DLD1 (cell line): ENCODE results near the gene LDB2.

Experiments used
- in situ Hi-C: cut with HindIII; loops from 2 replicates; pipeline ENCODE4 v1.10.0; 2017; ENCODE audit warnings: low sequenced_read_pairs

LDB2 gene

DNA sequence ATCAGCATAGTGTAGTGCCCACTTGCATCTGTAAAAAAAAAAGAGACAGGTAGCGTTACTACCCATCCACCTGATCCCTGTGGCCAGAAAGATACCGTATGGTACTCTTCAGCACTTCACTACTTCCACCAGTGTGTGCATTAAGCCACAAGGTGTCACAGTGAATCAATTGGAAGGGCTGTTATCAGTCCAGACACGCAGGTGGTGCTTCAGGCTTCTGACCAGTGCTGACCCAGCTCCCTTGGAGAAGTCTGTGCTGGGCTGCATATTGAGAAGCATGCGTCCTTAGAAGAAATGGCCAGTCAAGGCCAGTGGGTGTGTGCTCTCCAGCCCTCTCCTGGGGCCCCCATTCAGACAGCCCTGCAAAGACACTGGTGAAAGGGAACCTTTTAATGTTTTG is 10.6 kb downstream of the LDB2 start:
- in situ Hi-C loops = no loop called here

DNA sequence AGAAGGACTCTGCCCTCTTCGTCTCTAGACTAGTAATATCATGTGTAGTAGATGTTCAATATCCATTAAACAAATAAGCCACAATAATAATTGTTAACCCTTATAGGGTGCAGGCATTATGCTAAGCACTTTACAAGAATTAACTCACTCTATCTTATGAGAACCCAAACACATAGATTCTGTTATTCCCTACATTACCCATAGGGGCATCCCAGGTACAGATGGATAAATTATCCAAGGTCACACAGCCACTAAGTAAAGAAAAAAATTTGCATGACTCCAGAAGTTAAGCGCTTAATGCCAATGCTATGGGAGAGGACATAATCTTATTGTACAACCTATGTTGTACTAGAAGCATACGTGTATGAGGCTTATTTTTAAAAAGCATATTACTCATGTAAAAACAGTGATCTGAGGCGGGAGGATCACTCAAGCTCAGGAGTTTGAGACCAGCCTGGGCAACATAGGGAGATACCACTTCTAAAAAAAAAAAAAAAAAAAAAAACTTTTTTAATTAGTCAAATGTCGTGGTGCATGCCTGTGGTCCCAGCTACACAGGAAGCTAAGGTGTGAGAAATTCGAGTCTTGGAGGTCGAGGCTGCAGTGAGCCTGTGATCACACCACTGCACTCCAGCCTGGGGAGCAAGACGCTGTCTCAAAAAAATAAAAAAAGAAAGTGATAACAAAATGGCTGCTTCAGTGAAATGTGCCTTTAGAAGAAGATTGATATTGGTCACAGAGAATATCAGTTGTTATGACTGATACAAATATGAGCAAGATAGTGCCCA is 13.6 kb downstream of the LDB2 start:
- in situ Hi-C loops = no loop called here

DNA sequence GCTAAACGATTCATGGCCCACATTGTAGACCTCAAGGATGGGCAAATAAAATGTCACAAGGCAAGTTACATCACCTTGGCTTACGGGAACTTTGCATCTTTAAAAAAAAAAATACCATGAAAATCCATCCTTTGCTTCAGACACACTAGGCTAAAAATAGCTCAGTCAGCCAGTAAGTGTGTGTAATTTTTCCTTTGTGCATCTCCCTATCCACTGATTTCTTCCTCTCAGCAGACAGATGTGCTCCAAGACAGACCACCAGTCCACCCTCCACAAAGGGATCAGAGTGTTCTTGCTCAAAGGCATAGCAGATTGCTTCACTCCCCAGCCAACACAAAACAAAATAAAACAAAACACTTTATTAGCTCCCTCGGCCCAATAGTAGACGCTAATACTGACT is 14.6 kb downstream of the LDB2 start:
- in situ Hi-C loops = no loop called here

DNA sequence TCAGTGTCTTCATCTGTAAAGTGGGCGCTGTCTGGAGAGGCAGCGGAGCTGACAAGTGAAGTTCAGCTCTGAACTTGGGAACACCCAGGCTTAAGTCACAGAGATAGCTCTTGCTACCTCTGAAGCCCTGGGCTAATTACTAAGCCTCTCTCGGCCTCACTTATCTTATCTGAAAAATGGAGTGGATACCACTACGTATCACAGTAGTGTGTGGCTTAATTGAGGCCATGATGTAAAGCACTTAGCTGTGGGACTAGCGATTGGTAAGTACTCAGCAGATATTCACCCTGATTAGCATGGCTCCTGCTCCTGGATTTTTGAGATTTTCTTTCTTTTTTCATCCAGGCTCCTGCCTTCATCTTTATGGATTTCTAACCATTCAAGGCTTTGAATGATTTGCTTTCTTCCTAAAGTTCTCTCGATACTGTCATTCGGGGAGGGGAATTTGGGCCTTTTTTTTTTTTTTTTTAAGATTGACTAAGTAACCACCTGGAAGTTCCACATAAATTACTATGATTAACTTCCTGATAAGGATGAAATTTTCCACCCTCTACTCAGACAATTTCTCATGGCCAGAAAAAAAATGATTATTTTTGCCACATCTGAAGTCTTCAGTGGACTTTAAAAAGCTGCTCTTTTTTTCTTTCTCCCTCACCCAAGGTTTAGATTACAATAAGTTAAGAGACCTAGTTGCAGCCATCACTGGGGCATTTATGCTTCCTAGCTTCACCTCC is 17.1 kb downstream of the LDB2 start:
- in situ Hi-C loops = no loop called here

DNA sequence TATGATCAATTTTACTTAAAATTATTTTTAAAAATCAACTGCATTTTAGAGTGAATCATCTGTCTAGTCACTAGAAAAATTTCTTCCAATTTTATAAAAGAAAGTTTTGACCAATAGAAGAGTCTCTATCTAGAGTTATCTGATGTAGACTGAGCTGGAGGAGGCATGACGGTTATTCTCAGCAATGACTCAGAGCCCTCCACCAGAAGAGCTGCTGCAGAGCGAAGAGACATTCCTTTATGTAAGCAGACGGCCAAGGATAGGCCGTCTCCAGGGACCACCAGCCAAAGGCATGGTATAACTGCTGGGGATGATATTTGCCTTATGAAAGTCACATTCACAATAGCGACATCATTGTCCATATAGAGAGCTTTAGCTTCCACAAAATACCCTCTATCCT is 23.0 kb downstream of the LDB2 start:
- in situ Hi-C loops = no loop called here

DNA sequence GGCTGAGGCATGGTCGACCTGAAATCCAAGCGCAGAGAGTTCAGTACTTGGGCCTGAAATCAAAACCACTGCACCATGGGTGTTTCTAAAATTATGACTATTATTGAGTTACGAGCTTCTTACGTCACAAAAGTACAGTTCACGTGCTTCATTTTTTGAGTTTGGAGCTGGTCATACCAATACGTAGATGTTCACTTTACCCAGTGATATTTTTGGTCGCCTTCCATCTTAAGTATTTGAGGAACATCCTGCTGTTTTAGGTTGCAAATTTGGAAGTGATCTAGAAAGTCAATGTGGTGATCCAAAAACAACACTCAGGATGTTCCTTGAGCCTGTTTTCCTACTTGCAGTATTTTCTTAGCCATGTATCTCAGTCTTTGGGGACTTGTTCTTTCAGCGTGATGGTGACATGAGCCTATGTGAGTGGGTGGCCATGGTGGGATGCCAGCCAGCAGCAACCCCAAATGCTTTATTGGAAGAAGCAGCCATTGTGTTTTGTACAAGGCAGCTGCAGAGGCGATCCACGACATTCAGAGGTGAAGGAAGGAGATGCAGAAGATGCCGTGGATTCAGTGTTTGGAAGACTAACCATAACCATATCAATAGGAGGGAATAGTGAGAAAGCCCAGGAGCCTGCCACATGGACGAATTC is 28.7 kb downstream of the LDB2 start:
- in situ Hi-C loops = no loop called here

DNA sequence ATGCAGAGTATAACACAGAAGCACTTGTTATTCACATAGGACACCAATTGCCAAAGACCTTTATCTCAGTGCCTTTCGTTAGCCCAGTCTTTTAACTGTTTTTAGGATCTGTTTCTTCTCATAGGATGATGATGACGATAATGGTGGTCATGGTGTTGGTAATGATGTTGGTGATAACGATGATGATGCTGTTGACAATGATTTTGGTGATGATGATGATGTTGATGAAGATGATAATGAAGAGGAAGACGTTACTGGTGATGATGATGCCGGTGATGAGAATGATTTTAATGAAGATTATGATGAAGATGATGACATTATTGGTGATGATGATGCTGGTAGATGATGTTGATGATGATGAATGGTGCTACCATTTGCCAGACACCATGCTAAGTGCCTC is 29.8 kb downstream of the LDB2 start:
- in situ Hi-C loops = no loop called here

DNA sequence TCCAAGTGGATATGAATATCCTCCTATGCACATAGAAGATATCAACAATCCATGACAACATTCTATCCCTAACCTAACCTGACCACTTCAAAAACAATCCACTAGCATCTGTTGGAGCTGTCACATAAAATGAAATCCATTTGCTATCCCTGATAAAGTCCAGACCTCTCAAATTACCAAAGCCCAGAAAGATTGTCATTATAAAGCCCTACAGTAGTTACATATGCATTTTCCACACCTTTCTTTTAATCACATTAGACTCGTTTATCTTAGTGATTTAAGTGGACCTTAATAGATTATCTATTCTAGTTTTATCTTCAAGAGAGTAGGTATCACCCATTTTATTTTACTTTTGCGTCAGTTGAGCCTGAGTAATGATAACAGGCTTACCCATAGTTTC is 30.6 kb downstream of the LDB2 start:
- in situ Hi-C loops = no loop called here

DNA sequence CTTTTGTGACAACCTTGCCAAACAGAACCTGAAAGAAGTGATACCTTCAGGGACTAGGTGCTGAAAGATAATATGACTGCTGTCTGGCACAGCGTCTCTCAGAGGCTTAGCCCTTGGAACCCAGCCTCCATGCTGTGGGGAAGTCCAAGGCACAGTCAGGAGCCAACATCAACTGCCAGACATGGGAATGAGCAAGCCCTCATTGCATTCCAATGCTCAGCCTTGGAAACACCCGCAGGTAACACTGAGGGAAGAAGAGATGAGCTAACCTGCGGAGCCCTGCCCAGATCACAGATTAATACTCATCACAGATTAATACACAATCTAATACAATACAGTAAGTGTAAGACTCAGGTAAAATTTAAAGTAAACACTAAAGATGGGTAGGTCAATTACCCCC is 31.5 kb downstream of the LDB2 start:
- in situ Hi-C loops = no loop called here

DNA sequence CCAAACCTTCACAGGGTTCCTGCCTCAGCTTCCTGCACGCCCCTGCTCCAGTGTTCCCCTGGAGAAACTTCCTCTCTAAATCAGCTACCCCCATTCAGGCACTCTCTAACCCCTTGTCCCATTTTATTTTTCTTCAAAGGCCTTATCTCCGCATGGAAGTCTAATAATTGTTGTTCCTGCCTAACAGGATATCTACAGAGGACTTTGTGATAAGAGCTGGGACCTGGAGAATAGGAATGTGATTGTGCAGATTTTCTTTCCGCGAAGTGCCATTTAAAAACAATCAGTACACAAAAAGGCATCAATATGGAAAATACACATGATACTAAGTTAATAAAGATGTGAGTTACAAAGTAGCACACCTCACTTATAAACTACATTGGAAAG is 32.6 kb downstream of the LDB2 start:
- in situ Hi-C loops = no loop called here

DNA sequence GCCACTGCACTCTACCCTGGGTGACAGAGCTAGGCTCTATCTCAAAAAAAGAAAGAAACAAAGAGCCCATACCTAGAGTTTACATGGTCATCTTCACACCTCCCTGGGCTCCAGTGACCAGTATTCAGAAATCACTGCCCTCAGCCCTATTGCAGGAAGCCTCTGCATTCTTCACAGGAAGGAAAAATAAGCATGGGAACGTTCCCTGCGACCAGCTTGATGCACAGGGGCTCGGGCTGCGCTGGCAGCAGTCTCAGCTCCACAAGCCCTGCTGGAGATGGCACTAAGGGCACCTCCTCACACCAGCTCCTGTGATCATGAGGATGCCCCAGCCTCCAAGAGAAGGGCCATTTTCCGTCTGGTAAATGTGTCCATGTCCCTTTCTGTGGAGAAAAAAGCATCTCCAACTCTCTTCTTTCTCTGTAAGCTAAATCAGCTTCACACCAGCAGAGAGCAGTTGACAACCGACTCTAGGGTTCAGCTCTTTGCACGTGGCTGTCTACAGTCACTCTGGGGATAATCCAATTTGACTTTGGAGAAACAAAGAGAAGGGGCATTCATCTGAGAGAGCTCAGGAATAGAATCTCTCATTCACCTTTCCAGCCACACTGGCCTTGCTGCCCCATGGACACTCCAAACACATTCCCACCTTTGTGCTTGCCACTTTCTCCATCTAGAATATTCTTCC is 33.1 kb downstream of the LDB2 start:
- in situ Hi-C loops = no loop called here

DNA sequence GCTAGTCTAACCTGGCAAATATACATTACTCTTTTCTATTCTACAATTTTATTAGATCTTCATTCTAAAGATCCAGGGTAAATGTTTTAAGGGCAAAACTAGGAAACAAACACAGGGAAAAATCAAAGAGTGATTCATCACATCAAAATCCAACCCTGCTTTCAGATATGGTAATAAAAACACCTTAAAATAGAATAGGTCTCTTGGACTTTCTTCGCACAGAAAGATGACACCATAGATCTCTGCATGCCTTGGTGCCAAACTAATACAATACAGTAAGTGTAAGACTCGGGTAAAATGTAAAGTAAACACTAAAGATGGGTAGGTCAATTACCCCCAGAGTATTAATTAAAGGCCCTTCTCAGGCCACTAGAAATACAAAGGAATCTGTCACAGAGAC is 34.2 kb downstream of the LDB2 start:
- in situ Hi-C loops = no loop called here

DNA sequence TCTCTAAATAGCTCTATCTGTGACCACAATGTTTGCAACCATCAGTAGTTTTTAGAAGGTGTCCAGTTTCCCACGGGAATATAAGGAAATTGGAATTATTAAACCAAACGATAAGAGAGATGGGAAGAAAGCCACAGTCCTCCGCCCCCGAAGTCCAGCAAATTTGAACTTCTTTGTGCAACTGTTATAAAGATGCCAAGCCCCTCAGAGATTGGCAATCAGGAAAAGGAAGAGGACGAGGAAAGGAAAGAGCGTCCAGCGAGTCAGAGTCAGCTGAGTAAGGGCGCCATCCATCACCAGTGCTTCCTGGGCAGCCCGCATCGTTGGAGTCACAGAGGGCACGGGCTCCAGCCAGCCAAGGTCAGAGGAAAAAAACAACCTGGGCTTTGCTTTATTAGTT is 35.7 kb downstream of the LDB2 start:
- in situ Hi-C loops = no loop called here

DNA sequence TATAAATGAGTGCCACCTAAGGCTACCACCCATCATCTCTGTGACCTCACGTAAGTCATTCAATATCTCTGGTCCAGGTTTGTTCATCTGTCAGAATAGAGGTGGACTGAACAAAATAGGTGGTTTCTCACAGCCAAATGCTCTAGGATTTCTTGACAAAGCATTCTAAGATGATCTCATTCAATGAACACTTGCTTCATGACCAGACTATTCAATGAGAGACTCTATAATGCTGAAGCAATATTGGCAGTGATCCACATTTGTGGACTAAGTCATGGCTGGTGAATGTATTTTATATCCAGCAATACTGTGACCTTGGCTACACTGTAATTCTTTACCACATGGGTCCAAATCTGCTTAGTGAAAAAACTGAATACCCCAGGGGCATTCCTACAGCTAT is 37.9 kb downstream of the LDB2 start:
- in situ Hi-C loops = no loop called here

DNA sequence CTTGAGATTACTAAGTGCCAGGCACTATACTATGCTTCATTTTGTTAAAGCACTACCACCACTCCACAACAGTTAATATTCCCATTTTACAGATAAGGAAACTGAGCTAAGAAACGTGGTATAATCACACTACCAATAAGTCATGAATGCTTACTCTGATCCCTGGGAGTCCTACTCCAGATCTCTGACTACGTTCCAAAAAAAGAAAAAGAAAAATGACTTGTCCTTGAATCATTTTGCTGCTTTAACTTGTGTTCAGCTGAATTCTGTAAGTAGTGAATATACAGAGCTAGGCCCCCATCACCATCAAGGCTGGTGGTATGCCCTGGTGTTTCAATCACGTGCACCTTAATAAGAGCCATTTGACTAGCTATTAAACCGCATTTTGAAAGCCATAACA is 39.4 kb downstream of the LDB2 start:
- in situ Hi-C loops = no loop called here

DNA sequence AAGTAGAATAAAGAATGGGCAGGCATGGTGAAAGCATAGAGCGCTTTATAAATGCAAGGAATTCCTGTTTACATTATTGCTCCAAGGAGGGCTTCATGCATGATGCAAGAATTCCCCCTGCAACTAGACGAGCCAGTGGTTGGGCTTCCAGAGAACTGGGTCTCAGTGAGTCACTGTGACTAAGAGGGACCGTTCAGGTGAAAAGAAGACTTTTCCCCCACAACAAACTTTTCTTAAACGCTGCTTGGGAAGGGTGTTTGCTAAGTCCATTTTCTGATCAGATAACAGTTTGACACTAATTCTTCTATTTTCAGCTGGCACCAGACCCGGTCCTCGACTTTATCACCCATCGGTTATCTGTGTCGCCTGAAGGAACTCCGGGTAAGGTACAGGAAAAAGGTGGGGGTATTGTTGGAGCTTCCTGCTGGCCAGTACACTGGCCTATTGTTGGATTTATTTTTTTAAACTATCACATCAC is 40.1 kb downstream of the LDB2 start:
- in situ Hi-C loops = no loop called here

DNA sequence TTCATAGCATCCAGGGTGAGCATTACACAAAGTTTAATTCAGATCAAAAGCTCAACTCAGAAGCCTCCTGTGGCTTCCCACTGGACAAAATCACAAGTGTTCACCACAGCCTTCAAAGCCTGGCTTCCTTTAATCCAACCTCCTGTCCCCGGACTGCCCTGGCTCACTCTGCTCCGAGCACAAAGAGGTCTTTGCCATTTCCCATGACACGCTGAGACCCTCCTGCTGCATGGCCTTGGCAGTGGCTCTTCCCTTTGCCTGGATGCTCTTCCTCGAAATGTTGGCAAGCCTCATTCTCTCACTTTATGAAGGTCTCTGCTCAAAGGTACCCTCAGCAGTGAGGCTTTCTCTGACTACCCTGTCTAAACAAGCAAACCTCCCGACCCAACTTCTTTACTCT is 41.0 kb downstream of the LDB2 start:
- in situ Hi-C loops = no loop called here

DNA sequence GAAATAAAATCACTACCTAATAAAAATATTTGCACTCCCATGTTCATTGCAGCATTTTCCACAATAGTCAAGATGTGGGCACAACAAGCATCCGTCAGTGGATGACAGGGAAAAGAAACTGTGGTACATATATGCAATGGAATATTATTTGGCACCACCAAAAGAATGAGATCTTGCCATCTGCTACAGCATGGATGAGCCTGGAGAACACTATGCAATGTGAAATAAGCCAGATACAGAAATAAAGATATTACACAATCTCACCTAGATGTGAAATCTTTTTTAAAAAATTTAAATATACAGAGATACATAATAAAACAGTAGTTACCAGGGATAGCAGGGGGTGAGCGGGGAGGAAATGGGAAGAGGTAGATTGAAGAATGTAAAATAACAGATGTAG is 44.8 kb downstream of the LDB2 start:
- in situ Hi-C loops = no loop called here

DNA sequence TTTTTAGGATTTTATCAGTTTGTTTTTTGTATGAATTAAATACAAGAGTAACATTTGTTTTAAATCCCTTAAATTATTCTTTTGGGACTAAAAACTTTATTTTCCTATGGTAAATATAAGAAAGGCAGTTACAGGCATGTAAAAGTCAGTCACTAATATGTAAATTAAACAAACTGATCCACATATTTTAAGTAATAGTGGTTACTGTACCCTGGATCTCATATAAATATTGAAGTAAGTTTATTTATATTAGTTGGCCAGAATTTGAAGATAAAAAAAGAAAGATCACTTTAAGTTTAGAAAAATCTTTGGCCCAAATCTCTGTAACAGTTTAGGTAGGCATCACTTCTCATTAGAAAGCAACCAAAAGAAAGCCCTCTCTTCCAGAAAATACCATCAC is 45.8 kb downstream of the LDB2 start:
- in situ Hi-C loops = no loop called here

DNA sequence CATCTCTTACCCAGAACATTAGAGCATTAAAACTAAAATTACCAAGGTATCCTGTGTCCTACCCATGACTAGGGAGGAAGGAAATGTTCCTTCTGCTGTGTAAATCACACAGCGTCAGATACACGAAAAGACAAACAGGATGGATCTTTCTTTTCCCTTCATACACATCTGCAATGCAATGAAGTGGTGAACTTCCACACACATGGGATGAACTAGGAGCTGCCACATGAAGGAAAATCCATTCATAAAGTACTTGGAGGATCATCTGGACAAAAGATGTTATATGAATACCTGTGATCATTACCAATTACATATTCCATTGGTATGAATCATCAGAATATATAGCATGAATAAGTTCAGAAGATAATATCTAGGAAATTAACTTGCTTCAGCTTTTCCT is 46.2 kb downstream of the LDB2 start:
- in situ Hi-C loops = no loop called here

DNA sequence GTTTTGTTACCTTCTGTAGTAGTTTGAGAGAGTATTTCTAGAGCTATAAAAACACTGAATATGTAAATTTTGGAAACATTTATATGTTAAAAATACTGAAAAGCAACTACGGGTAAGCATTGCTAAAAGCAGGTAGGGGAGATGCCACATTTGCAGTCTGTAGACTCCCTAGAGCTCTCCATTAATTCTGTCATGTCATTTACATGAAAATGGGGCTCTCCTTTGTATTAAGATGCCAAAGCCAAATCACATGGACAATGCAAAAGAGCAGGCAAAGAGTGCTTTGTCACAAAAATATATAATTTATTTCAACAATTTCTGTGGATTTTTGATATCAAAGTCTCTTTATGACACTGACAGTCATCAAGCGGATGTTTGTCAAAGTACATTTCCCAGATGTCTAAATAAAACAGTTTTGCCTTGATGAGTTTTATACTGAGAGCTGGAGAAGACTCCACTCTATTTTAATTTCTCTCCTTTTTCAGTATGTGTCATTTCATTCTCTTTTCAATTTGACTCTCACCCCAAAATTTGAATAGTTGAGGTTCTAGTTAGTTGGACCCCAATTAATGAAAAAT is 51.8 kb downstream of the LDB2 start:
- in situ Hi-C loops = no loop called here
